Right lobe of liver (tissue), 4 donors: ENCODE results near the gene ITPKB.

Experiments
- CTCF ChIP-seq, 4 donors: fragments of 200-600 bp in 3 of 4; fragments of 450-650 bp in 1 of 4; IDR thresholded peaks; one replicate each; pipeline versions ENCODE4 v1.5.1 to v1.8.0; 2016 to 2022; ENCODE audit warnings: antibody characterized with exemption in 4 of 4, mild to moderate bottlenecking in 2 of 4
- POLR2A ChIP-seq: fragments of 450-650 bp; IDR thresholded peaks from one replicate; pipeline ENCODE4 v1.6.1; 2017; ENCODE audit warnings: antibody characterized with exemption, mild to moderate bottlenecking
- donor health status: DM: no; HTN: no; CAD: no.
- donor health status: DM: no; HTN: no; CAD: no.
- donor health status: DM: no; HTN: yes; CAD: no.

- no peak for TF ChIP-seq CTCF (IDR thresholded peaks at IDR 0.05)
- TF ChIP-seq POLR2A, result no peak
Observed at GRCh38 chr1:226654668-226655055, 84.4 kb downstream of the ITPKB start.
